ENCODE data around the gene FUT6.

DNA sequence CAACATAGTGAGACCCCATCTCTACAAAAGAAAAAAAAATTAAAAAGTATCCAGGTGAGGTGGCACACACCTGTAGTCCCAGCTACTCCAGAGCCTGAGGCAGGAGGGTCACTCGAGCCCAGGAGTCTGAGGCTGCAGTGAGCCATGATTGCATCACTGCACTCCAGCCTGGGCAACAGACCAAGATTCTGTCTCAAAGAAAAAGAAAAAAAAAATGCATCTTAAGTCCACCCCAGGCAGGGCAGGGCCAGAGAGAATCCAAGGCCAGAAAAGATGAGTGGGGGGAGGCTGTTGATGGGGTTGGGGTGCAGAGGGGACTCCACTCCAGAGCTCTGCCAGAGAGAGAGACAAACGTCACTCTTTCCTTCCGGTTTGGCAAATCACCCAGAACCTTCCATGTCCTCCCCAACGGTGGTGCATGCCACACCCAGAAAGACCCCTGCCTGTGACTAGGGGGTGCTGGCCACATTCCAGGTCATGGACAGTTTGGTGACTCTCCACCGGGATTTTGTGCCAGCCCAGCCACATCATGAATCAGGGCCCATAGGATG is 11.3 kb upstream of the FUT6 start:
- TF ChIP-seq YY1 (IDR thresholded peaks at IDR 0.05; ENCODE audit: insufficient read depth, insufficient read length), result no peak
- no peak for TF ChIP-seq ZNF274 (IDR thresholded peaks at IDR 0.05; ENCODE audit: low read depth, low read length)
- TF ChIP-seq SUZ12 (IDR thresholded peaks at IDR 0.05; ENCODE audit: extremely low read depth, insufficient read depth, insufficient read length), result no peak
